HG02943 (cell line): ENCODE data around the gene CRIM1.
A peak's percentile ranks its signal among the peaks of the same experiment; 100 is the strongest.

Source experiments
- ATAC-seq: cut with Tn5 transposase; IDR thresholded peaks from one replicate; pipeline ENCODE4 v1.9.1; 2021; ENCODE audit warnings: mild to moderate bottlenecking, low read depth, moderate library complexity; ENCODE audit not compliant: unreplicated experiment

CRIM1 gene

GRCh38 chr2:36597003-36597531 is 241.5 kb downstream of the CRIM1 start:
- ATAC-seq, result peak; percentile 25

- peak; percentile 99 for ATAC-seq
Observed at GRCh38 chr2:36597532-36598377, 242.2 kb downstream of the CRIM1 start, which contains the start of gene FEZ2. Gene FEZ2 (minus strand): TSS chr2:36598168. CDS start chr2:36598142, 26 bp downstream.
